HEK293T (cell line): ENCODE data around the gene TBC1D8.

Experiments used
- ARNT ChIP-seq: fragments of 450-650 bp; IDR thresholded peaks from 2 replicates; pipeline ENCODE4 v1.6.1; 2017; ENCODE audit warnings: mild to moderate bottlenecking
- BHLHE40 ChIP-seq: fragments of 450-650 bp; IDR thresholded peaks from 2 replicates; pipeline ENCODE4 v1.6.1; 2016; ENCODE audit warnings: mild to moderate bottlenecking, moderate library complexity, borderline replicate concordance
- ELF4 ChIP-seq: fragments of 450-650 bp; IDR thresholded peaks from 2 replicates; pipeline ENCODE4 v1.6.1; 2017; ENCODE audit warnings: antibody characterized with exemption
- FOXA1 ChIP-seq: fragments of 450-650 bp; IDR thresholded peaks from 2 replicates; pipeline ENCODE4 v1.6.1; 2016; ENCODE audit warnings: mild to moderate bottlenecking
- FOXK2 ChIP-seq: fragments of 450-650 bp; IDR thresholded peaks from 2 replicates; pipeline ENCODE4 v1.6.1; 2016; ENCODE audit warnings: mild to moderate bottlenecking
- NFRKB ChIP-seq: fragments of 450-650 bp; IDR thresholded peaks from 2 replicates; pipeline ENCODE4 v1.6.1; 2016; ENCODE audit warnings: mild to moderate bottlenecking, moderate library complexity
- PKNOX1 ChIP-seq: fragments of 450-650 bp; IDR thresholded peaks from 2 replicates; pipeline ENCODE4 v1.6.1; 2016
- SP1 ChIP-seq: fragments of 450-650 bp; IDR thresholded peaks from 2 replicates; pipeline ENCODE4 v1.6.1; 2017
- SUZ12 ChIP-seq: fragments of 450-650 bp; IDR thresholded peaks from 2 replicates; pipeline ENCODE4 v1.6.1; 2016; ENCODE audit warnings: mild to moderate bottlenecking
- ZNF384 ChIP-seq: fragments of 450-650 bp; IDR thresholded peaks from 2 replicates; pipeline ENCODE4 v1.6.1; 2016

GRCh38 chr2:100987974-100988373, 163.2 kb downstream of the TBC1D8 start:
- no peak for TF ChIP-seq ZNF384
- no peak for TF ChIP-seq SP1
- no peak for TF ChIP-seq BHLHE40
- no peak for TF ChIP-seq ARNT
- TF ChIP-seq FOXK2: no peak
- no peak for TF ChIP-seq FOXA1
- TF ChIP-seq NFRKB: no peak
- TF ChIP-seq SUZ12: no peak
- TF ChIP-seq PKNOX1: no peak
- no peak for TF ChIP-seq ELF4
